Activated CD4-positive, alpha-beta T cell treated with anti-CD3 and anti-CD28 coated beads, Interleukin-2, amount 50 U/mL, for 16 hours (primary cell): ENCODE data around the gene DCTN2.
A peak's percentile ranks its signal among the peaks of the same experiment; 100 is the strongest.
"Not testable (repeated sequence)": the region's sequence is repeated elsewhere in the genome, so short reads cannot be mapped to it uniquely, and the experiment has no call there.

ENCODE experiments used
- DNase-seq: peaks from one replicate; pipeline ENCODE4 v3.0.0-alpha.2; 2020

DCTN2 gene

DNA sequence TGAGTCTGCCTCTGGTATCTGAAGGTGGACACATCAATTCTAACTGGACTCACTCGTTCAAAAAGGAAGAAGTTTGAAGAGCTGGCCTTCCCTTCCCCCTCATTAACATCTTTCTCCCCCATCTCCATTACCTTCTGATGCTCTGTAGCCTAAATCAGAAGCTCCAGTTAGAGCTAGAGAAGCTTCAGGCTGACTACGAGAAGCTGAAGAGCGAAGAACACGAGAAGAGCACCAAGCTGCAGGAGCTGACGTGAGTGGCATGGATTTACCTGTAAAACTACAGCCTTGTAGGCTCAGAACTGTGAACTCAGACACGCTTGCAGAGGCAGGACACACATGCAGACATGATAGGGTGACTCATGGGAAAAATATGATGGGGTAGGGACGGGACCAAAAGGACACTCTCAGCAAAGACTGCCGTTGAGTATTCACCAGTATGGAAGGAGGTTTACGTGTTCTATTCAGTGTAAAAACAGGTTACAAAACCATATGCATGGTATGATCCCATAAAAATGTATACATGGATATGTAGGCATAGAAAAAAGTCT is 29.7 kb upstream of the DCTN2 start:
- DNase-seq = no peak

GRCh38 chr12:57575771-57576612 is 29.0 kb upstream of the DCTN2 start:
- DNase-seq = no peak

GRCh38 chr12:57574795-57575194 is 27.8 kb upstream of the DCTN2 start:
- DNase-seq = no peak

- DNase-seq = no peak
Observed at GRCh38 chr12:57571926-57572762, 25.2 kb upstream of the DCTN2 start.

GRCh38 chr12:57570438-57570837 is 23.4 kb upstream of the DCTN2 start:
- DNase-seq = not testable (repeated sequence)

- no peak for DNase-seq
Observed at GRCh38 chr12:57569858-57570257, 22.9 kb upstream of the DCTN2 start.

- no peak for DNase-seq
Observed at GRCh38 chr12:57568838-57569237, 21.8 kb upstream of the DCTN2 start.

- DNase-seq = no peak
Observed at GRCh38 chr12:57564178-57564740, 17.3 kb upstream of the DCTN2 start.

DNA sequence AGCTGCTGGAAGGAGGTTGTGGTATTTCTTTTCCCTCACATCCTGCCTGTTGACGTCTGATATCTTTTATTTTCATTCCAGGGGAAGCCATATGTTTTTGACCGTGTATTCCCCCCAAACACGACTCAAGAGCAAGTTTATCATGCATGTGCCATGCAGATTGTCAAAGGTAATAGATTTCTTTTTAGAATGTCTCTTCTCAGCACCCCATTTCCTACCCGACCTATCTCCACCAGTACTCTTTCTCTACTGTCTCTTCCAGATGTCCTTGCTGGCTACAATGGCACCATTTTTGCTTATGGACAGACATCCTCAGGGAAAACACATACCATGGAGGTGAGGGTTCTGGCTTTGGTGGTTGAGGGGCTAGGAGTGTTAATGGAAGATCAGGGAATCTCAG is 16.4 kb upstream of the DCTN2 start:
- DNase-seq = no peak

DNA sequence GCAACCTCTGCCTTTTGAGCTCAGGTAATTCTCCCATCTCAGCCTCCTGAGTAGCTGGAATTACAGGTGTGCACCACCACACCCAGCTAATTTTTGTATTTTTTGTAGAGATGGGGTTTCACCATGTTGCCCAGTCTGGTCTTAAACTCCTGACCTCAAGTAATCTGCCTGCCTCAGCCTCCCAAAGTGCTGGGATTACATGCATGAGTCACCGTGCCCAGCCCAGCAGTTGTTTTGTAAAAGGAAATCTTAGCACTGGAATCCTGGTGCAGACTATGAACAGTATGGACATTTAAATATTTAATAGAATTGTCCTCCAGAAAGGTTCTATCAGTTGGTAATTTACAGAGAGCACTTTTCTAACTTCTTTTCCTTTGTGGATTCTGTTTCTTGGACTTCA is 14.1 kb upstream of the DCTN2 start:
- DNase-seq = not testable (repeated sequence)

GRCh38 chr12:57560516-57560915 is 13.5 kb upstream of the DCTN2 start:
- no peak for DNase-seq

- no peak for DNase-seq
Observed at GRCh38 chr12:57558864-57559263, 11.9 kb upstream of the DCTN2 start.

GRCh38 chr12:57554897-57555296 is 7.9 kb upstream of the DCTN2 start:
- DNase-seq = no peak

DNA sequence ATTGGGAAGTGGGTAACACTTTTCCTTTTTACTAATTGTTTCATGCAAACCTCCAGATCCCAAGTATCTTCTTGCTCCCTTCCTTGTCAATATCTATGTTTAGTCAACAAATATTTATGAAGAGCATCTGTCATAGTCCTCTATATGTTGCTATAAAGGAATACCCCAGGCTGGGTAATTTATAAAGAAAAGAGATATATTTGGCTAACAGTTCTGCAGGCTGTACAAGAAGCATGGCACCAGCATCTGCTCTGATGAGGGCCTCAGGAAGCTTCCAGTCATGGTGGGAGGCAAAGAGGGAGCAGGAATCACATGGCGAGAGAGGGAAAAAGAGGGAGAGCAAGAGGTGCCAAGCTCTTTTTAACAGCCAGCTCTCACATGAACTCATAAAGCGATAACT is 7.5 kb upstream of the DCTN2 start:
- DNase-seq = no peak

- no peak for DNase-seq
Observed at GRCh38 chr12:57553343-57554202, 6.6 kb upstream of the DCTN2 start.

GRCh38 chr12:57552835-57553313 is 5.9 kb upstream of the DCTN2 start:
- DNase-seq = no peak

DNA sequence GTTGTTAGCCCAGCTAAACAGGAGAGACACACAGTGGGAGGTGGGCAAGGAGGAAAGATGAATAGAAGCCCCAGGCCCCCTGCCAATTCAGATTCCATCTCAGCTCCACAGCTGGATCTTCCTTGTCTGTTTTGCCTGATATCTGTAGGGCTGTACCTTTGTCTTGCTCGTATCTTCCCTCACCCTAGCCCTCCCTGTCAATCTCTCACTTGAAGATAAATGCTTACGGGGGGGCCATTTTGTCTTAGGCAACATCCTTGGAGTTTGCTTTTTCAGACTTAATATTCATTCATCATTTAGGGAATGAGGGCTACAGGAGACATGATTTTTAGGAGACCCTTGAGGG is 5.3 kb upstream of the DCTN2 start:
- DNase-seq = no peak

GRCh38 chr12:57551637-57552305 is 4.8 kb upstream of the DCTN2 start:
- DNase-seq = no peak

- DNase-seq = no peak
Observed at GRCh38 chr12:57550641-57551549, 3.9 kb upstream of the DCTN2 start.

- peak; percentile 52 for DNase-seq
Observed at GRCh38 chr12:57549909-57550640, 3.1 kb upstream of the DCTN2 start, which contains the start of gene KIF5A. Gene KIF5A, plus strand, starts transcription at chr12:57550044. Its CDS starts 228 bp downstream, at chr12:57550272.
